ENCODE measurements around the gene METAP2. TPM values are rescaled to one million over a fixed set of nuclear protein-coding genes. Genes with fewer than 3 reads are reported as not detected.
"Not testable (repeated sequence)": the region's sequence is repeated elsewhere in the genome, so short reads cannot be mapped to it uniquely, and the experiment has no call there.

METAP2 gene
- total RNA-seq, 2 donors from 2014 or later = 50.7 to 60.3 TPM

GRCh38 chr12:95452501-95452900 lies 21.5 kb upstream of the METAP2 start:
- H3K27me3 Mint-ChIP-seq = peaks cover 24% of the 10 kb centered on the region
- H3K36me3 Mint-ChIP-seq (ENCODE audit: low read depth); H3K27ac Mint-ChIP-seq; H3K9me3 ChIP-seq (ENCODE audit: control insufficient read depth, low read length, poor library complexity, severe bottlenecking); ATAC-seq; H3K4me3 Mint-ChIP-seq; DNase-seq; H3K4me1 Mint-ChIP-seq: not testable (repeated sequence)

- not testable (repeated sequence) for ATAC-seq; H3K4me1 Mint-ChIP-seq; H3K27ac Mint-ChIP-seq; H3K36me3 Mint-ChIP-seq (ENCODE audit: low read depth); H3K9me3 ChIP-seq (ENCODE audit: control insufficient read depth, low read length, poor library complexity, severe bottlenecking); DNase-seq; H3K4me3 Mint-ChIP-seq
- H3K27me3 Mint-ChIP-seq = peaks cover 13% of the 10 kb centered on the region
Measured at GRCh38 chr12:95453881-95454280, 20.1 kb upstream of the METAP2 start.

- ATAC-seq; H3K4me3 Mint-ChIP-seq; H3K4me1 Mint-ChIP-seq; H3K36me3 Mint-ChIP-seq (ENCODE audit: low read depth); H3K9me3 ChIP-seq (ENCODE audit: control insufficient read depth, low read length, poor library complexity, severe bottlenecking); H3K27ac Mint-ChIP-seq; DNase-seq: not testable (repeated sequence)
- peaks cover 11% of the 10 kb centered on the region for H3K27me3 Mint-ChIP-seq
Measured at GRCh38 chr12:95454780-95455215, 19.2 kb upstream of the METAP2 start.

- H3K27ac Mint-ChIP-seq; H3K4me3 Mint-ChIP-seq; H3K4me1 Mint-ChIP-seq; H3K9me3 ChIP-seq (ENCODE audit: control insufficient read depth, low read length, poor library complexity, severe bottlenecking); DNase-seq; H3K36me3 Mint-ChIP-seq (ENCODE audit: low read depth); H3K27me3 Mint-ChIP-seq; ATAC-seq: not testable (repeated sequence)
Measured at GRCh38 chr12:95457605-95458004, 16.3 kb upstream of the METAP2 start.

- H3K36me3 Mint-ChIP-seq (ENCODE audit: low read depth) = no peaks in the 10 kb centered on the region
- peaks cover 7% of the 10 kb centered on the region for H3K9me3 ChIP-seq (ENCODE audit: control insufficient read depth, low read length, poor library complexity, severe bottlenecking)
- ATAC-seq (no peak), DNase-seq (no peak)
- H3K27ac Mint-ChIP-seq = no peak overlapping the region
- H3K4me1 Mint-ChIP-seq = no peaks in the 10 kb centered on the region
- no peak overlapping the region for H3K4me3 Mint-ChIP-seq
- H3K27me3 Mint-ChIP-seq = peaks cover 6% of the 10 kb centered on the region
Measured at GRCh38 chr12:95458761-95459160, 15.2 kb upstream of the METAP2 start.

GRCh38 chr12:95459310-95459709 lies 14.6 kb upstream of the METAP2 start:
- no peak overlapping the region for H3K27ac Mint-ChIP-seq
- no peaks in the 10 kb centered on the region for H3K36me3 Mint-ChIP-seq (ENCODE audit: low read depth)
- peaks cover 7% of the 10 kb centered on the region for H3K9me3 ChIP-seq (ENCODE audit: control insufficient read depth, low read length, poor library complexity, severe bottlenecking)
- H3K27me3 Mint-ChIP-seq = peaks cover 6% of the 10 kb centered on the region
- H3K4me3 Mint-ChIP-seq = no peak overlapping the region
- DNase-seq (no peak), ATAC-seq (no peak)
- no peaks in the 10 kb centered on the region for H3K4me1 Mint-ChIP-seq

GRCh38 chr12:95460105-95460504 lies 13.8 kb upstream of the METAP2 start:
- ATAC-seq = no peak
- DNase-seq = no peak
- Mint-ChIP-seq H3K27ac (no peak overlapping the region), H3K36me3 (ENCODE audit: low read depth) (no peaks in the 10 kb centered on the region), H3K4me1 (no peaks in the 10 kb centered on the region), H3K4me3 (no peak overlapping the region), H3K27me3 (peaks cover 6% of the 10 kb centered on the region)
- H3K9me3 ChIP-seq (ENCODE audit: control insufficient read depth, low read length, poor library complexity, severe bottlenecking) = peaks cover 7% of the 10 kb centered on the region

GRCh38 chr12:95460896-95461295 lies 13.1 kb upstream of the METAP2 start:
- Mint-ChIP-seq H3K36me3 (ENCODE audit: low read depth) (no peaks in the 10 kb centered on the region), H3K27me3 (peaks cover 6% of the 10 kb centered on the region), H3K4me3 (no peak overlapping the region), H3K4me1 (no peaks in the 10 kb centered on the region), H3K27ac (no peak overlapping the region)
- ATAC-seq = no peak
- DNase-seq = no peak
- H3K9me3 ChIP-seq (ENCODE audit: control insufficient read depth, low read length, poor library complexity, severe bottlenecking) = peaks cover 7% of the 10 kb centered on the region

GRCh38 chr12:95462081-95462480 lies 11.9 kb upstream of the METAP2 start:
- Mint-ChIP-seq H3K4me1 (no peaks in the 10 kb centered on the region), H3K27me3 (peaks cover 6% of the 10 kb centered on the region), H3K4me3 (no peak overlapping the region), H3K27ac (no peak overlapping the region), H3K36me3 (ENCODE audit: low read depth) (no peaks in the 10 kb centered on the region)
- peaks cover 4% of the 10 kb centered on the region for H3K9me3 ChIP-seq (ENCODE audit: control insufficient read depth, low read length, poor library complexity, severe bottlenecking)
- ATAC-seq (no peak), DNase-seq (no peak)

- no peak overlapping the region for H3K4me3 Mint-ChIP-seq
- no peak overlapping the region for H3K27ac Mint-ChIP-seq
- no peak for ATAC-seq
- H3K27me3 Mint-ChIP-seq = peaks cover 6% of the 10 kb centered on the region
- H3K36me3 Mint-ChIP-seq (ENCODE audit: low read depth) = no peaks in the 10 kb centered on the region
- no peak for DNase-seq
- peaks cover 4% of the 10 kb centered on the region for H3K9me3 ChIP-seq (ENCODE audit: control insufficient read depth, low read length, poor library complexity, severe bottlenecking)
- no peaks in the 10 kb centered on the region for H3K4me1 Mint-ChIP-seq
Measured at GRCh38 chr12:95462551-95462950, 11.4 kb upstream of the METAP2 start.

- Mint-ChIP-seq H3K36me3 (ENCODE audit: low read depth) (no peaks in the 10 kb centered on the region), H3K4me3 (no peak overlapping the region)
Measured at GRCh38 chr12:95463050-95463449, 10.9 kb upstream of the METAP2 start.

GRCh38 chr12:95463776-95464175 lies 10.2 kb upstream of the METAP2 start:
- not testable (repeated sequence) for ATAC-seq; DNase-seq; H3K9me3 ChIP-seq (ENCODE audit: control insufficient read depth, low read length, poor library complexity, severe bottlenecking); H3K27me3 Mint-ChIP-seq; H3K4me1 Mint-ChIP-seq; H3K27ac Mint-ChIP-seq; H3K36me3 Mint-ChIP-seq (ENCODE audit: low read depth); H3K4me3 Mint-ChIP-seq

More at GRCh38 chr12:95463050-95463449, 10.9 kb upstream of the METAP2 start:
- H3K9me3 ChIP-seq (ENCODE audit: control insufficient read depth, low read length, poor library complexity, severe bottlenecking) = peaks cover 4% of the 10 kb centered on the region
- peaks cover 6% of the 10 kb centered on the region for H3K27me3 Mint-ChIP-seq
- ATAC-seq (no peak), DNase-seq (no peak)
- H3K4me1 Mint-ChIP-seq = no peaks in the 10 kb centered on the region
- no peak overlapping the region for H3K27ac Mint-ChIP-seq

GRCh38 chr12:95465275-95465674 lies 8.7 kb upstream of the METAP2 start:
- Mint-ChIP-seq H3K36me3 (ENCODE audit: low read depth) (peaks cover under 1% of the 10 kb centered on the region), H3K27ac (no peak overlapping the region), H3K4me3 (no peak overlapping the region), H3K27me3 (peaks cover 6% of the 10 kb centered on the region), H3K4me1 (peaks cover under 1% of the 10 kb centered on the region)
- no peak for ATAC-seq
- DNase-seq = no peak
- no peaks in the 10 kb centered on the region for H3K9me3 ChIP-seq (ENCODE audit: control insufficient read depth, low read length, poor library complexity, severe bottlenecking)

- Mint-ChIP-seq H3K27me3 (no peaks in the 10 kb centered on the region), H3K4me1 (peaks cover 23% of the 10 kb centered on the region), H3K4me3 (no peak overlapping the region), H3K27ac (peak overlapping the region; percentile 9), H3K36me3 (ENCODE audit: low read depth) (peaks cover 9% of the 10 kb centered on the region)
- no peaks in the 10 kb centered on the region for H3K9me3 ChIP-seq (ENCODE audit: control insufficient read depth, low read length, poor library complexity, severe bottlenecking)
- ATAC-seq = no peak
- DNase-seq = no peak
Measured at GRCh38 chr12:95470300-95470699, 3.7 kb upstream of the METAP2 start.
